HepG2 (cell line): Measurements from ENCODE around the gene PID1. TPM values are rescaled to one million over a fixed set of nuclear protein-coding genes. Genes with fewer than 3 reads are reported as not detected.

Source experiments
- ATAC-seq: fragments of 200-7000 bp; cut with Tn5 transposase; 3 replicates; pipeline ENCODE4 v1.9.1; 2020; ENCODE audit warnings: mild to moderate bottlenecking, moderate library complexity
- BruUV-seq: library from RNA; stranded (reverse); fragments of 400-500 nt; replicated peaks from 2 replicates; lab custom pipeline; 2021; lab: Mats Ljungman, UMichigan
- CTCF ChIA-PET: fragments of 300-600 bp; formaldehyde crosslinking; extraction: SDS; loops from one replicate; lab custom pipeline; 2021; ENCODE audit warnings: low total read pairs, inconsistent platforms, low intra/inter-chr PET ratio; lab: Yijun Ruan, JAX
- POLR2A ChIA-PET: fragments of 350-600 bp; sonication (Branson Sonifier 250); formaldehyde crosslinking; loops from one replicate; lab custom pipeline; 2020; ENCODE audit warnings: antibody characterized with exemption, inconsistent platforms; lab: Yijun Ruan, JAX
- DNase-seq: peaks from one replicate; pipeline ENCODE4 v3.0.0-alpha.2; 2015; ENCODE audit warnings: low spot score
- FAIRE-seq: peaks from 3 replicates; lab custom pipeline; 2011; peaks lifted over from hg19 to GRCh38; lab: Jason Lieb, UNC
- H2AFZ ChIP-seq: one replicate; pipeline ENCODE4 v1.6.1; 2011; ENCODE audit warnings: low read length, inconsistent platforms
- H3K27ac ChIP-seq: fragments of 300-600 bp; 3 replicates; pipeline ENCODE4 v1.8.0; 2011; ENCODE audit warnings: mixed run types, mild to moderate bottlenecking, mixed read lengths, low read length, inconsistent platforms; ENCODE audit not compliant: insufficient read depth; ENCODE audit errors: extremely low read length
- H3K27me3 ChIP-seq, 2 experiments: fragments of 200-600 bp in 1 of 2; 2 replicates in 1 of 2; 3 replicates in 1 of 2; pipeline versions ENCODE4 v1.6.0 to v1.8.0; 2011; ENCODE audit warnings: low read length in 2 of 2, mild to moderate bottlenecking in 2 of 2, moderate library complexity in 2 of 2, inconsistent platforms in 1 of 2; ENCODE audit not compliant: insufficient read depth in 2 of 2, control insufficient read depth in 1 of 2
- H3K36me3 ChIP-seq, 2 experiments: fragments of 200-600 bp in 1 of 2; replicated peaks in 1 of 2; 2 replicates in 1 of 2; 3 replicates in 1 of 2; pipeline versions ENCODE4 v1.5.1 to v1.8.0; 2011; ENCODE audit warnings: low read length in 2 of 2, inconsistent platforms in 1 of 2; ENCODE audit not compliant: insufficient read depth in 2 of 2, control insufficient read depth in 1 of 2
- H3K4me1 ChIP-seq: 2 replicates; pipeline ENCODE4 v1.5.1; 2012; ENCODE audit warnings: low read length, inconsistent platforms; ENCODE audit not compliant: insufficient read depth
- H3K4me2 ChIP-seq: 2 replicates; pipeline ENCODE4 v1.6.0; 2011; ENCODE audit warnings: low read depth, low read length, inconsistent platforms
- H3K4me3 ChIP-seq, 3 experiments: fragments of 200-600 bp in 1 of 3; sonication (generic), shearing (Covaris generic) in 1 of 3; replicated peaks in 1 of 3; 2 replicates each; pipeline ENCODE4 v1.5.1; 2011 to 2016; ENCODE audit warnings: low read length in 3 of 3, inconsistent platforms in 2 of 3, low read depth in 2 of 3, mild to moderate bottlenecking in 2 of 3, control low read depth in 1 of 3, mixed read lengths in 1 of 3; ENCODE audit not compliant: insufficient read depth in 1 of 3
- H3K79me2 ChIP-seq: one replicate; pipeline ENCODE4 v1.6.1; 2011; ENCODE audit warnings: low read length, inconsistent platforms; ENCODE audit not compliant: insufficient read depth
- H3K9ac ChIP-seq: 2 replicates; pipeline ENCODE4 v1.6.0; 2011; ENCODE audit warnings: mild to moderate bottlenecking, low read depth, low read length, inconsistent platforms; ENCODE audit not compliant: insufficient read depth
- H3K9me3 ChIP-seq: 2 replicates; pipeline ENCODE4 v1.5.1; 2012; ENCODE audit warnings: mild to moderate bottlenecking, low read length
- H4K20me1 ChIP-seq: 2 replicates; pipeline ENCODE4 v1.6.0; 2011; ENCODE audit warnings: inconsistent platforms, mild to moderate bottlenecking, low read length, moderate library complexity; ENCODE audit not compliant: insufficient read depth
- ATF1 ChIP-seq: IDR thresholded peaks from 2 replicates; pipeline ENCODE4 v1.6.1; 2016; ENCODE audit warnings: mild to moderate bottlenecking, control low read depth
- HMG20A ChIP-seq: IDR thresholded peaks from 2 replicates; pipeline ENCODE4 v1.6.1; 2016; ENCODE audit warnings: borderline replicate concordance
- ISL2 ChIP-seq: sonication (generic); formaldehyde crosslinking; IDR thresholded peaks from 2 replicates; pipeline ENCODE4 v1.5.0; 2020; ENCODE audit warnings: missing genetic modification reagents
- KDM5B ChIP-seq: sonication (generic); formaldehyde crosslinking; IDR thresholded peaks from 2 replicates; pipeline ENCODE4 v1.4.0; 2020; ENCODE audit warnings: missing genetic modification reagents, mild to moderate bottlenecking, borderline replicate concordance
- NR2C2 ChIP-seq: sonication (generic); formaldehyde crosslinking; IDR thresholded peaks from 2 replicates; pipeline ENCODE4 v1.4.0; 2020; ENCODE audit warnings: missing genetic modification reagents, mild to moderate bottlenecking, moderate library complexity, borderline replicate concordance
- SMARCE1 ChIP-seq: fragments of 450-650 bp; IDR thresholded peaks from 2 replicates; pipeline ENCODE4 v1.6.1; 2017; ENCODE audit warnings: borderline replicate concordance
- ZNF670 ChIP-seq: sonication (generic); formaldehyde crosslinking; IDR thresholded peaks from 2 replicates; pipeline ENCODE4 v1.8.0; 2022; ENCODE audit warnings: mild to moderate bottlenecking, missing genetic modification reagents, borderline replicate concordance
- WGBS: methylation state at CpG from one replicate; pipeline ENCODE4 v1.1.6; 2017; ENCODE audit warnings: low lambda C conversion rate; 5-methylcytosine and 5-hydroxymethylcytosine counted together
- in situ Hi-C: cut with HindIII; loops from 2 replicates; pipeline ENCODE4 v1.10.0; 2017; ENCODE audit warnings: low pct_unique_long_range_greater_than_20kb; ENCODE audit not compliant: extremely low pct_ligation_motif_present
- intact Hi-C: fragments of 100-400 bp; cut with micrococcal nuclease; formaldehyde crosslinking; loops from one replicate; pipeline ENCODE4 v1.10.0; 2022; ENCODE audit not compliant: unreplicated experiment
- polyA plus RNA-seq, 8 experiments: library from polyadenylated mRNA; depleted of rRNA in 3 of 8; stranded (reverse) in 7 of 8; unstranded in 1 of 8; fragments of >200 nt; fragmentation: Illumina TruSeq in 4 of 8; extraction: Trizol in 4 of 8; gene quantifications; 2 replicates each; pipeline versions ENCODE4 v1.2.1 to v1.2.3, GENCODE V29; 2011 to 2016; ENCODE audit warnings: low read depth in 4 of 8, missing spikeins in 1 of 8, mixed read lengths in 1 of 8; ENCODE audit not compliant: insufficient read depth in 1 of 8
- total RNA-seq, 5 experiments: library from RNA; depleted of rRNA; stranded (reverse); fragments of >200 nt; fragmentation: Illumina TruSeq; extraction: Trizol; gene quantifications; 2 replicates each; pipeline ENCODE4 v1.2.3, GENCODE V29; 2016; ENCODE audit warnings: low read depth in 1 of 5
- TF ChIP-seq, protein P1 (sequence below): sonication (generic); formaldehyde crosslinking; IDR thresholded peaks from 2 replicates; pipeline ENCODE4 v1.9.0; 2021; ENCODE audit warnings: mild to moderate bottlenecking, missing genetic modification reagents
- TF ChIP-seq, protein P2 (sequence below): sonication (generic); formaldehyde crosslinking; IDR thresholded peaks from 2 replicates; pipeline ENCODE4 v1.8.0; 2022; ENCODE audit warnings: low read depth, missing genetic modification reagents
- TF ChIP-seq, protein P3 (sequence below): sonication (generic); formaldehyde crosslinking; IDR thresholded peaks from 2 replicates; pipeline ENCODE4 v1.4.0; 2020; ENCODE audit warnings: missing genetic modification reagents, borderline replicate concordance

PID1 gene
- total and polyA plus RNA-seq, 2 of the 13 experiments (the other 11 are each of a cell fraction or from before 2014, with no cell fraction given): 0.15 to 0.18 TPM

GRCh38 chr2:229037621-229038020, 233.5 kb downstream of the PID1 start:
- Histone ChIP-seq H3K4me1 (no peaks in the 10 kb centered on the region), H3K4me3 (no peak overlapping the region), H3K9me3 (peaks cover 90% of the 10 kb centered on the region), H3K4me2 (no peak overlapping the region), H3K79me2 (no peaks in the 10 kb centered on the region), H4K20me1 (no peaks in the 10 kb centered on the region), H3K27me3 (no peaks in the 10 kb centered on the region), H2AFZ (no peak overlapping the region), H3K27ac (no peak overlapping the region), H3K9ac (no peak overlapping the region), H3K36me3 (no peaks in the 10 kb centered on the region)
- DNase-seq (no peak), FAIRE-seq (no peak), ATAC-seq (no peak)
- WGBS: 8% methylated on average over 4 of the region's 4 CpGs
- no TSS peak for BruUV-seq
- ChIA-PET CTCF (no interaction called here), POLR2A (no interaction called here)
- intact Hi-C loops (no loop called here), in situ Hi-C loops (no loop called here)
- no peak for TF ChIP-seq SMARCE1
- TF ChIP-seq NR2C2 (CRISPR knock-in tag): no peak
- TF ChIP-seq, protein P1, sequence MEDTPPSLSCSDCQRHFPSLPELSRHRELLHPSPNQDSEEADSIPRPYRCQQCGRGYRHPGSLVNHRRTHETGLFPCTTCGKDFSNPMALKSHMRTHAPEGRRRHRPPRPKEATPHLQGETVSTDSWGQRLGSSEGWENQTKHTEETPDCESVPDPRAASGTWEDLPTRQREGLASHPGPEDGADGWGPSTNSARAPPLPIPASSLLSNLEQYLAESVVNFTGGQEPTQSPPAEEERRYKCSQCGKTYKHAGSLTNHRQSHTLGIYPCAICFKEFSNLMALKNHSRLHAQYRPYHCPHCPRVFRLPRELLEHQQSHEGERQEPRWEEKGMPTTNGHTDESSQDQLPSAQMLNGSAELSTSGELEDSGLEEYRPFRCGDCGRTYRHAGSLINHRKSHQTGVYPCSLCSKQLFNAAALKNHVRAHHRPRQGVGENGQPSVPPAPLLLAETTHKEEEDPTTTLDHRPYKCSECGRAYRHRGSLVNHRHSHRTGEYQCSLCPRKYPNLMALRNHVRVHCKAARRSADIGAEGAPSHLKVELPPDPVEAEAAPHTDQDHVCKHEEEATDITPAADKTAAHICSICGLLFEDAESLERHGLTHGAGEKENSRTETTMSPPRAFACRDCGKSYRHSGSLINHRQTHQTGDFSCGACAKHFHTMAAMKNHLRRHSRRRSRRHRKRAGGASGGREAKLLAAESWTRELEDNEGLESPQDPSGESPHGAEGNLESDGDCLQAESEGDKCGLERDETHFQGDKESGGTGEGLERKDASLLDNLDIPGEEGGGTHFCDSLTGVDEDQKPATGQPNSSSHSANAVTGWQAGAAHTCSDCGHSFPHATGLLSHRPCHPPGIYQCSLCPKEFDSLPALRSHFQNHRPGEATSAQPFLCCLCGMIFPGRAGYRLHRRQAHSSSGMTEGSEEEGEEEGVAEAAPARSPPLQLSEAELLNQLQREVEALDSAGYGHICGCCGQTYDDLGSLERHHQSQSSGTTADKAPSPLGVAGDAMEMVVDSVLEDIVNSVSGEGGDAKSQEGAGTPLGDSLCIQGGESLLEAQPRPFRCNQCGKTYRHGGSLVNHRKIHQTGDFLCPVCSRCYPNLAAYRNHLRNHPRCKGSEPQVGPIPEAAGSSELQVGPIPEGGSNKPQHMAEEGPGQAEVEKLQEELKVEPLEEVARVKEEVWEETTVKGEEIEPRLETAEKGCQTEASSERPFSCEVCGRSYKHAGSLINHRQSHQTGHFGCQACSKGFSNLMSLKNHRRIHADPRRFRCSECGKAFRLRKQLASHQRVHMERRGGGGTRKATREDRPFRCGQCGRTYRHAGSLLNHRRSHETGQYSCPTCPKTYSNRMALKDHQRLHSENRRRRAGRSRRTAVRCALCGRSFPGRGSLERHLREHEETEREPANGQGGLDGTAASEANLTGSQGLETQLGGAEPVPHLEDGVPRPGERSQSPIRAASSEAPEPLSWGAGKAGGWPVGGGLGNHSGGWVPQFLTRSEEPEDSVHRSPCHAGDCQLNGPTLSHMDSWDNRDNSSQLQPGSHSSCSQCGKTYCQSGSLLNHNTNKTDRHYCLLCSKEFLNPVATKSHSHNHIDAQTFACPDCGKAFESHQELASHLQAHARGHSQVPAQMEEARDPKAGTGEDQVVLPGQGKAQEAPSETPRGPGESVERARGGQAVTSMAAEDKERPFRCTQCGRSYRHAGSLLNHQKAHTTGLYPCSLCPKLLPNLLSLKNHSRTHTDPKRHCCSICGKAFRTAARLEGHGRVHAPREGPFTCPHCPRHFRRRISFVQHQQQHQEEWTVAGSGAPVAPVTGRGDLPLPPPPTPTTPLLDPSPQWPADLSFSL (CRISPR knock-in tag): no peak
- no peak for TF ChIP-seq ISL2
- TF ChIP-seq, protein P2, sequence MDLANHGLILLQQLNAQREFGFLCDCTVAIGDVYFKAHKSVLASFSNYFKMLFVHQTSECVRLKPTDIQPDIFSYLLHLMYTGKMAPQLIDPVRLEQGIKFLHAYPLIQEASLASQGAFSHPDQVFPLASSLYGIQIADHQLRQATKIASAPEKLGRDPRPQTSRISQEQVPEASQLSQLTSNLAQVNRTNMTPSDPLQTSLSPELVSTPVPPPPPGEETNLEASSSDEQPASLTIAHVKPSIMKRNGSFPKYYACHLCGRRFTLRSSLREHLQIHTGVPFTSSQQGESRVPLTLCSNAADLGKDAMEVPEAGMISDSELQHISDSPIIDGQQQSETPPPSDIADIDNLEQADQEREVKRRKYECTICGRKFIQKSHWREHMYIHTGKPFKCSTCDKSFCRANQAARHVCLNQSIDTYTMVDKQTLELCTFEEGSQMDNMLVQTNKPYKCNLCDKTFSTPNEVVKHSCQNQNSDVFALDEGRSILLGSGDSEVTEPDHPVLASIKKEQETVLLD (CRISPR knock-in tag): no peak
- TF ChIP-seq HMG20A (CRISPR knock-in tag): no peak
- TF ChIP-seq, protein P3, sequence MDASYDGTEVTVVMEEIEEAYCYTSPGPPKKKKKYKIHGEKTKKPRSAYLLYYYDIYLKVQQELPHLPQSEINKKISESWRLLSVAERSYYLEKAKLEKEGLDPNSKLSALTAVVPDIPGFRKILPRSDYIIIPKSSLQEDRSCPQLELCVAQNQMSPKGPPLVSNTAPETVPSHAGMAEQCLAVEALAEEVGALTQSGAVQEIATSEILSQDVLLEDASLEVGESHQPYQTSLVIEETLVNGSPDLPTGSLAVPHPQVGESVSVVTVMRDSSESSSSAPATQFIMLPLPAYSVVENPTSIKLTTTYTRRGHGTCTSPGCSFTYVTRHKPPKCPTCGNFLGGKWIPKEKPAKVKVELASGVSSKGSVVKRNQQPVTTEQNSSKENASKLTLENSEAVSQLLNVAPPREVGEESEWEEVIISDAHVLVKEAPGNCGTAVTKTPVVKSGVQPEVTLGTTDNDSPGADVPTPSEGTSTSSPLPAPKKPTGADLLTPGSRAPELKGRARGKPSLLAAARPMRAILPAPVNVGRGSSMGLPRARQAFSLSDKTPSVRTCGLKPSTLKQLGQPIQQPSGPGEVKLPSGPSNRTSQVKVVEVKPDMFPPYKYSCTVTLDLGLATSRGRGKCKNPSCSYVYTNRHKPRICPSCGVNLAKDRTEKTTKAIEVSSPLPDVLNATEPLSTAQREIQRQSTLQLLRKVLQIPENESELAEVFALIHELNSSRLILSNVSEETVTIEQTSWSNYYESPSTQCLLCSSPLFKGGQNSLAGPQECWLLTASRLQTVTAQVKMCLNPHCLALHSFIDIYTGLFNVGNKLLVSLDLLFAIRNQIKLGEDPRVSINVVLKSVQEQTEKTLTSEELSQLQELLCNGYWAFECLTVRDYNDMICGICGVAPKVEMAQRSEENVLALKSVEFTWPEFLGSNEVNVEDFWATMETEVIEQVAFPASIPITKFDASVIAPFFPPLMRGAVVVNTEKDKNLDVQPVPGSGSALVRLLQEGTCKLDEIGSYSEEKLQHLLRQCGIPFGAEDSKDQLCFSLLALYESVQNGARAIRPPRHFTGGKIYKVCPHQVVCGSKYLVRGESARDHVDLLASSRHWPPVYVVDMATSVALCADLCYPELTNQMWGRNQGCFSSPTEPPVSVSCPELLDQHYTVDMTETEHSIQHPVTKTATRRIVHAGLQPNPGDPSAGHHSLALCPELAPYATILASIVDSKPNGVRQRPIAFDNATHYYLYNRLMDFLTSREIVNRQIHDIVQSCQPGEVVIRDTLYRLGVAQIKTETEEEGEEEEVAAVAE: no peak
- no peak for TF ChIP-seq ATF1 (CRISPR knock-in tag)
- TF ChIP-seq KDM5B (CRISPR knock-in tag): no peak
- no peak for TF ChIP-seq ZNF670
